ENCODE data around the gene ITPR2. TPM values are rescaled to one million over a fixed set of nuclear protein-coding genes. Genes with fewer than 3 reads are reported as not detected.
"Not testable (repeated sequence)": the region's sequence is repeated elsewhere in the genome, so short reads cannot be mapped to it uniquely, and the experiment has no call there.

The ITPR2 gene
- total RNA-seq, 1 experiment from 2014 or later: 17.5 TPM

DNA sequence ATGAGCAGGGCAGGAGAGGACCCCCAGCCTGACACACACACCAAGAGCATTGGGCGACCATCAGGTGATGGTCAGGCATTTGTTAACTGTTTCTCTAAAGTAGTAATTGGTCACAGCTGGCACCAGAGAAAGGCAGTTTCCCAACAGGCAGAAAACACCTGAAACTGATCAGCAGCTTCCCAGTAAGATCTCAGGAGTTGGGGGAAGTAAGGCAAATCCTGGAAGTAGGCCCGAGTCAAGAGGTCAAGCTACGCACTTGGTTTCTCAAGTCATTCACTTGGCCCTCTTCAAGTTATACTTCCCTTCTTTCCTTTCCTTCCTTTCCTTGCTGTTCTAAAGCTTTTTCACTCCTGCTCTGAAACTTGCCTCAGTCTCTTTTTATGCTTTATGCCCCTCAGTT lies 501.9 kb downstream of the ITPR2 start:
- no peak for DNase-seq (ENCODE audit: low spot score)
- in situ Hi-C loops (cut with HindIII; ENCODE audit: low sequenced_read_pairs): no loop called here

DNA sequence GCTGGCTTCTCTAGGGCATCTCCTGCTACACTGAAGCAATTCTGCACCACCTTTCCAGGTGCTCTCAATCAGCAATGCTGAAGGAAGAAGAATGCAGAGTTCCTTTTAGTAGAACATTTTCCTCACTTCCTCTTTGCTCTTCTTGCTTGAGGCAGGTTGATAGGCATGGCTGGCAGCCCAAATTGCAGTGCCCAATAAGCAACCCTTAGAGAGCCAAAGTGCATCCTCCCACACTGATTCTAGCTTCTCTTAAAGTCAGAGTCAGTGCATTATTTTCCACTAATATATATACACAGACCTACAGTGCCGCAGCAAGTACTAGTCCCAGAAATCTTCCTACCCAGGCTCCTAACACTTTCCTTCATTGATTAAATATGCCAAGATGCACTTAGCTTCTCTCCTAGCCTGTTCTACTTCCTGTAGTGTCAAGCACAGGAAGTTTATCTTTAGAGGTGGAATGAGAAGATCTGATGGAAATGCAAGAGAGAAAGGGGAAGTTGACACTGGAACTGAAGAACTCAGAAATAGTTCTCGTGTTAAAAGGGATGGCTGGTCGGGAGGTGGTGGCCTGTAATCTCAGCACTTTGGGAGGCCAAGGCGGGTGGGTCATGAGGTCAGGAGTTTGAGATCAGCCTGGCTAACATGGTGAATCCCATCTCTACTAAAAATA lies 504.9 kb downstream of the ITPR2 start:
- no peak for DNase-seq (ENCODE audit: low spot score)
- in situ Hi-C loops (cut with HindIII; ENCODE audit: low sequenced_read_pairs): no loop called here

DNA sequence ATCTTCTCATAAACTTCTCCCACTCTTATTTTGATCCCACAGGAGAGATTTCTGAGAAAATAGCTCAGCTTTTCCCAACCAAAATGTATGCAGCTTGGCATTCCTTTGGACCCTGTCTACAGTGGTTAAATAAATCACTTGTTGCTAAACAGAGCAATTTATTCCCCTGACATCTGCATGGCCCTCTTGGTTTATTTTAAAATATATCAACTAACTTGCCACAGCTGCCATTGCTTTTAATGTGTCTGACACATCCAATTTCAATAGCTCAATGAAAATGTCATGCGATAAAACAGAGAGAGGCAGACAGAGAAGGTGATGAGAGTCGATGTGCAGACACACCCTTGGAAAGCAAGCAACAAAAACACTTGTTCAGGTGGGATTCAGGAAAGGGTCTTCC lies 509.3 kb downstream of the ITPR2 start:
- in situ Hi-C loops (cut with HindIII; ENCODE audit: low sequenced_read_pairs): no loop called here

DNA sequence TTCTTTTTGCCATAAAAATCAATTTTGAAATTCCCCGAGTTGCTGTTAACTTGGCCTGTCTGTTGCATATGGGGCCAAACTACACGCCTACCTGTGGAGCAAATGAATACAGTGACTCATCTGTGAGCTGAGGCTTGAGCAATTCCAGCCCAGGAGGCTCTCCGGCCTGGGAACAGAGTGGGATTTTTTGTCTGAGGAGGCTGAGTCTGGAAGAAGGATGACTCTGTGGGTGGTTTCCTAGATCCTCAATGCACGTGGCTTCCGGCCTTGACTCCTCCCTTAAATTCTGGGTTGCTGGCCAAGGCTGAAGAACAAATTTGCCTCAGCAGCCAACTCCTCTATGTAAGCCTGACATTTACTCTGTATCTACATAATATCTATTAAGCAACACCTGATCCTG lies 513.5 kb downstream of the ITPR2 start:
- in situ Hi-C loops (cut with HindIII; ENCODE audit: low sequenced_read_pairs): no loop called here

More for the DNA sequence above, 509.3 kb downstream of the ITPR2 start:
- no peak for DNase-seq (ENCODE audit: low spot score)

DNA sequence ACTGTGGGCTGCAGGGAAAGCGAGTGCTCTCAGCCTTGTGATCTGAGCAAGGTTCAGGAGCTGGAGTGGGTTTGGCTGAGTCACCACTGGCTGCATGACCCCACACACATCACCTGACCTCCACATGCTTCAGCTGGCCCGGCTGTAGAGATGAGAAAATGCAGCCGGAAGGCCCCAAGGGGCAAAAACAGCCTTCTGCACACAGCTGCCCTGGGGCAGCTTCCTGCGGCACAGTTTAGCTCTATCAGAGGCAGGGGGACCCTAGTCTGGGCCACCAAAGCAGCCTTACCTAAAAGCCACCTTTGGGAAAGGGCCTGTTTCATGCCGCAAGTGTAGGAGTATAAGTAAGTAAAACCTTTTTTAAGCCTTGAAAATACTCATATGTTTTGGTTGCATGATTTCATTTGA lies 514.3 kb downstream of the ITPR2 start:
- in situ Hi-C loops (cut with HindIII; ENCODE audit: low sequenced_read_pairs): no loop called here
- no peak for DNase-seq (ENCODE audit: low spot score)

More for the DNA sequence above, 513.5 kb downstream of the ITPR2 start:
- no peak for DNase-seq (ENCODE audit: low spot score)

DNA sequence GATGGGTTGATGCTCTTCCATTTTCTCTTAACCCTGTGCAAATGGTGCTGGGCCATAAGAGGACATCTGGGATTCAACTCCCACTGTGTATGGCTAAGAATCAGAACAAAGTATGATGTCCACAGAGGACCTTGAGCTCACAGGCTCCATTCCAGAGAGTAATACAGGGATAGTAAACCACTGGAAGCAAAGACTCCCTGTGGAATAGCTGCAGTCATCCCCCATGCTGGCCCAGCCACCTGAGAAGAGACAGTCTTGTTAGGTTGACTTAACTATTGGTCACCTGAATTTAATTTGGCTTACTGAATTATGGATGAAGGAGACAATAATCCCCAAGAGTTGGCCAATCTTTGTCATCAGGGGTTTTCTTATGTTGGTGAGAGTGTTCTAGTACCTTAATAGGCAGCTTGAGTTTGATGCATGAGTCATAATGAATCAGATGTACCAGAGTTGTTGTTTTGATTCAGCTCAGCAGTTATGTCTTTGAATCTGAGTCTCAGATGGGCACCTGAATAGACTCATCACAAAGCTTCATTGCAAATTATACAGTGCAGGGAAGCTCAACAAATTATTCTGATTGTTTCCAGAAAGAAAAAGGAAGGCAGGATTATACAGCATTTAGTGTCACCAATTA lies 514.9 kb downstream of the ITPR2 start:
- in situ Hi-C loops (cut with HindIII; ENCODE audit: low sequenced_read_pairs): no loop called here
- DNase-seq (ENCODE audit: low spot score): no peak

DNA sequence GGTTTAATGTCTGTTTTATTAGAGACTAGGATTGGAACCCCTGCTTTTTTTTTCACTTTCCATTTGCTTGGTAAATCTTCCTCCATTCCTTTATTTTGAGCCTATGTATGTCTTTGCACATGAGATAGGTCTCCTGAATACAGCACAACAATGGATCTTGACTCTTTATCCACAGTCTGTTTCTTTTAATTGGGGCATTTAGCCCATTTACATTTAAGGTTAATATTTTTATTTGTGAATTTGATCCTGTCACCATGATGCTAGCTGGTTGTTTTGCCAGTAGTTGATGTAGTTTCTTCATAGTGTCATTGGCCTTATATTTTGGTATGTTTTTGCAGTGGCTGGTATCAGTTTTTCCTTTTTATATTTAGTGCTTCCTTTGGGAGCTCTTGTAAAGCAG lies 518.9 kb downstream of the ITPR2 start:
- in situ Hi-C loops (cut with HindIII; ENCODE audit: low sequenced_read_pairs); DNase-seq (ENCODE audit: low spot score): not testable (repeated sequence)

DNA sequence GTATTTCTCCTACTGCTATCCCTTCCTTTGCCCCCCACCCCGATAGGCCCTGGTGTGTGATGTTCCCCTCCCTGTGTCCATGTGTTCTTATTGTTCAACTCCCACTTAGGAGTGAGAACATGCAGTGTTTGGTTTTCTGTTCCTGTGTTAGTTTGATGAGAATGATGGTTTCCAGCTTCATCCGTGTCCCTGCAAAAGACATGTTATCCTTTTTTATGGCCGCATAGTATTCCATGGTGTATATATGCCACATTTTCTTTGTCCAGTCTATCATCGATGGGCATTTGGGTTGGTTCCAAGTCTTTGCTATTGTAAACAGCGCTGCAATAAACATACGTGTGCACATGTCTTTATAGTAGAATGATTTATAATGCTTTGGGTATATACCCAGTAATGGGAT lies 522.5 kb downstream of the ITPR2 start:
- in situ Hi-C loops (cut with HindIII; ENCODE audit: low sequenced_read_pairs): not testable (repeated sequence)

DNA sequence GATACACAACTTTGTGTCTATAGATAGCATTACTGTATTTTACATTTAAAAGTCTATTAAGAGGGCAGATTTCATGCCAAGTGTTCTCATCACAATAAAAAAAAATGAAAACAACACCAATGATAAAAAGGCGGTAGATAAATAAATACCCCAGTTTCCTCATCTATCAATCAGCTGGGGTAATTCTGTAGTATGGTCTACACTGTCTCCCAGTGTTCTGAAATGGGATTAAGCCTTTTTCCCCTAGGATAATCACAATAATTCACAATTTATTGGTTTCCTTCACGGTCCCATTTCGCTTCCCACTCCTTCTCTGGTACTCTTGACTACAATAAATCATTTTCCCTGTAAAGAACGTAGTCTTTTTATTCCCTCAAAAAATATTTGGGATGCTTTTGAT lies 523.4 kb downstream of the ITPR2 start:
- in situ Hi-C loops (cut with HindIII; ENCODE audit: low sequenced_read_pairs): no loop called here
- no peak for DNase-seq (ENCODE audit: low spot score)

More for the DNA sequence above, 522.5 kb downstream of the ITPR2 start:
- DNase-seq (ENCODE audit: low spot score): not testable (repeated sequence)

DNA sequence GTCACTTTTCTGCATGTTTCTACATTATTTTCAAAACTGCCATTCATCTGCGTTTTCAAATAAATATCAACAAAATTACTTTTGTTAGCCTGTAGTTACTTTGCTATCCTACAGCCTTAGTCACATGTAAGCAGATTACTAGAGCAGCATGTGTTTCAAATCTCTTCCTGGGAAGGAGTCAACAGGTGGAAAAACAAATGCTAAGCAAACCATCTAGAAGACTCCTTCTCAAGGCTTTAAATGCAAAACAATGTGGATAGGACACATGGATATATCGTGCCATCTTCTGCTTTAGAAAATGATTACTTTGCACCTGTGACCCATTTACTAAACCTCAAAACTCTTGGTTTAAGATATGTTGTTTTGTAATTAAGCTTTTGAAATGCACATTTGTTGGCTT lies 528.7 kb downstream of the ITPR2 start:
- DNase-seq (ENCODE audit: low spot score): no peak
- in situ Hi-C loops (cut with HindIII; ENCODE audit: low sequenced_read_pairs): no loop called here

DNA sequence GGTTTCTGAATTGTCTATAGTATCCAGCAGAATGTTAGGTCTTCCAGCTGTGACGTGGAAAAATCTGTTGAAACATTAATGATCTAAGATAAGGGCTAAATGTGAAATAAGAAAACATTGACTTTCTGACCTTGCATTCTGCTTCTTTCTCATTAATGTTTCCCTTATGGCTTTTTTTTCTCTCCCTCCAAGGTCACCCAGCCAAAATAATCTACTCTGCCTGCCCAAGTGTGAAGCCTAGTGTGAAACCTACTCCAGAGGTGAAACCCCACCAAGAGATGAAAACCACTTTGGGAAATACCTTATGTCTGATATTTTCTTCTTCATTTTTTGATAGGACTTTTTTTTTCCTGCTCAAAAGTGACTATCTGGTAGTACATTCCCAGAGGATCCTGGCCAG lies 529.6 kb downstream of the ITPR2 start:
- DNase-seq (ENCODE audit: low spot score): no peak
- in situ Hi-C loops (cut with HindIII; ENCODE audit: low sequenced_read_pairs): no loop called here

DNA sequence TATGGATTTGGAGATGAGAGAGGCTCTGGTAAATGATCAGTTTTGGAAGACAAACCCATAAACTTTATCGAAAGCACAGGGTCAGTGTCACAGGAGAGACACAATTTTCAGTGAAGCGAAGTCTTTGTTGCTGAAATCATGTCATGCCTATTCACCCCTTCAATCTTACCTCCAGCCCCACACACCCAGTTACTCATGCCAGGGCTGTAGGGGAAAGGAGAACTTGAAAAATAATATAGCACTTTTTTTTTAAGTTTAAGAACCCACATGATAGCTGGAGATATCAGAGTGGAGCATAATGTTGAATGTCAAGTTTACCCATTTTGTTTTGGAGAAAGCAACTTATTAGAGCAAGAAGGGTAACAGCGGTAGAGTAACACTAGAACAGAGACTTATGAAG lies 530.2 kb downstream of the ITPR2 start:
- in situ Hi-C loops (cut with HindIII; ENCODE audit: low sequenced_read_pairs): no loop called here
- no peak for DNase-seq (ENCODE audit: low spot score)

DNA sequence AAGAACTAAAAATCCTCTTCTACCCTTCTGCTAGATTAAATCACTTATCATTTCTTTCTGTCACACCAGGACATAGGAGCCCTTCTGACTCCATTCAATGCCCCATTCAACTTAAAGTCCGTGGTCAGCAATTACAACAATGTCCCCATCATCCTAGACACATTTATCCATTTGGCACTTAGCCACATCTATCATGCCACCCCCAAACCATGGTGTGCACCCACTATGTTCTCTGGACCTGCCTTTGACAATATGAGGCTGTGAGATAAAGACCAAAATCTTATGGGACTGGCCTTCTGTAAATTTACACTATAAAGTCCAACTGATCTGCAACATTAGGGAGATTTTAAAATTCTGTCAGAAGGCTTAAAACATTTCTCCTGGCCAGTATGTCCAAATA lies 533.2 kb downstream of the ITPR2 start:
- in situ Hi-C loops (cut with HindIII; ENCODE audit: low sequenced_read_pairs): no loop called here
- no peak for DNase-seq (ENCODE audit: low spot score)

DNA sequence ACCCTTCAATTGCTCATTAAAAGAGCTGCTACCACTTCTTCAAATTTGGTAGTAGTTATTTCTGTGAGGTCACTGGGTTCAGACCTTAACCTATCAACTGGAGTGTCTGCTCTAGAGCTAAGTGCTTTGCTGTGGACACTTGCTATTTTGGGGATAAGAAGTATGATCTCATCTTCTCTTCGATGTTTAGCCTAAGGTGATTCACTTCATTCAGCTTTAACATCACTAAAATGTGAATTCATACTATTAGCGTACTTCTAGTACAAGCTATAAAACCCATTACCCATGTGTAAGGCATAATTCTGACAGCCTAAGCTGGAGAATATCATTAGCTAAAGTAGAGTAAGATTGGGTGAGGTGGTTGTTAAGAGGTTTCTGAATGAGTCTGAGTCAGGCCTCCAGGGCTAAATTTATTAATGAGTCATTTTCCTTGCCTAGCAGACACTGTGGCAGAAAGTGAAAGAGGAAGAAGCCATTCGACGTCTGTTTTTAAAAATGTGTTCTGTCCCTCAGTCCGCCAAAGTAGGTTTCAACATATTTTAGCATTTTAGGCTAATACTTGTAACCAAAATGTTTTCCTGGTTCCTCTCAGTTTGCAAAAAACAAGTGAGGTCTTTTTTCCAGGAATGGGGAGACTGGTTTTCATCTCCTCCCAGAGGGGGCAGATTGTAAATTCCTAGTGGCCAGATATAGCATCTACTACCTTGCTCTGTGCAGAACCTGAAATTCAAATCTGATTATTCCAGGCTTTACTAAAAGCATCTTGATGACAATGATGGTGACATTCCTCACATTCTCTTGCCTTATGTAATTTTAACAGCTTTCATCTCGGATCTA lies 534.0 kb downstream of the ITPR2 start:
- in situ Hi-C loops (cut with HindIII; ENCODE audit: low sequenced_read_pairs): no loop called here
- DNase-seq (ENCODE audit: low spot score): no peak

DNA sequence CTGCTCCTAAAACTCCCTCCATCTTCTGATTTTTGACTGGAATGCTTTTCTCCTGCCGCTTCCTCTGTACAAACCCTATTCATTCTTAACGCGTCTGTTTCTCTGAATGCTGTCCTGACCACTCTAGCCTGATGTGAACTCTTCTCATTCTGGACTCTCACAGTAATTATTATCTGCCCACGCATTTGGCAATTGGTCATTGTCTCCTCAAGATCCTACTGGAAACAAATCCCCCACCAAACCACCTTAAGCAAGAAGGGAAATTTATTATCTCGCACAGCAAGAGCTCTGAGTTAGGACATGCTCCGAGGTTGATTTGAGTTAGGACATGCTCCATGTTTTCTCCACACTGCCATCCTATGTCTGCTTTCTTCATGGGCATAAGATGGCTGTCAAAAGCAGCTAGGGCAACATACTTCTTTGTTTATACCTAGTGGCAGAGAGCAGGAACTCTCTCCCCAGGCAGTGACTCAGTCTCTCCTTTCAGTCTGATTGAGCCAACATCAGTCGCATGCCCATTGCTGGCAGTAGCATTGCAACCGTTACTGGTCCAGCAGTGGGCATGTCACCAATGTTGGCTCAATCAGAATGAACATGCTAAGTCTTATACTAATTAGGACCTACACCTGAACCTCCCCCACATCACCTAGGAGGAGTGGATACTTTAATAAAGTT lies 535.5 kb downstream of the ITPR2 start:
- in situ Hi-C loops (cut with HindIII; ENCODE audit: low sequenced_read_pairs): no loop called here
- no peak for DNase-seq (ENCODE audit: low spot score)

DNA sequence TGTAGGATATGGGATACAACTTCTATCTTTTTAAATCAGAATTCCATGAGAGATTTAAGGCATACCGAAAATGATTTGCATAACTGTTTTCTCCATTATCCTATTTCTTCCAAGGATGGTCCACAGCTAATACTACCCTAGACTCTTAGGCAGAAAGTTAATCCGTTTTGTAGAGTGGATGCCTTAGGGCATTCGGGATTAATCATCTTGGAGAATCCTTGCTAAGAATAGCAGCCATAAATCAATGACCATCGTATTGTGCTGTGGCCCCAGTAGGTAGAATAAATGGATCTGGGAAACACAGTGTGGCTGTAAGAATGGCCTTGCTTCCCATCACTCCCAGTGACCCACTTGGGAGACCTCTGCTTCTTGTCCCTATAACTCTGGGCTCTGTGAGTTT lies 538.0 kb downstream of the ITPR2 start:
- no peak for DNase-seq (ENCODE audit: low spot score)
- in situ Hi-C loops (cut with HindIII; ENCODE audit: low sequenced_read_pairs): no loop called here

DNA sequence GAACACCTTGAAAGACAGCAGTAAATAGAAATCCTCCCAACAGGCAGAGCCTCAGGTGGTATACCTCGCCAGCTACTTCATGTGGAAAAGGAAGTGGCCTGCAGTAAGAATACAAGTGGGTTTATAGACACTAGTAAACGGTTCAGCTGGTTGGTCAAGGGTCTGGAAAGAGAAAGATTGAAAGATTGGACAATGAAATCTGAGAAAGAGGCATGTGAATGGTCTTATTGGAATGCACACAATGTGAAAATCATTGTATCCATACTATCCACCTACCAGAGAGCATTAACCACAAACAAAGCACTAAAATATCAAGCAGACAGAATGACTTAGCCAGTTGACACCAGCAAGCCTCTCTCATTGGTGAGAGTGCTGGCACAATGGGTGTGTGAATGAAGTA lies 539.4 kb downstream of the ITPR2 start:
- DNase-seq (ENCODE audit: low spot score): no peak
- in situ Hi-C loops (cut with HindIII; ENCODE audit: low sequenced_read_pairs): no loop called here

DNA sequence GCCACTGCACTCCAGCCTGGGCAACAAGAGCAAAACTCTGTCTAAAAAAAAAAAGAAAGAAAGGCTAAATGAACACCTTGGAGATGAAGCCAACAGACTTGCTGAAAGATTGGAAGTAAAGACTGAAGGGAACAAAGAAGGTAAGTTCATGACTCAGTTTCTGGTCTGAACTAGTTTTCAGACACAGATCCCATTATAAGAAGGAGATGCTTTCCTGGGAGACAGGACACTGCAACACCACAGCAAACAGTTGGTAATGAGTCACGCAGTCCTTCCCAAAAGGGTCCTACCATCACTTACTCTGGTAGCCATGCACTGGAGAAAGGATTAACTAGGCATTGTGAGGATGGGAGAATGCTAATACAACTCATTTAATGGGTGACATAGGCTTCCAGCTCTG lies 540.4 kb downstream of the ITPR2 start:
- in situ Hi-C loops (cut with HindIII; ENCODE audit: low sequenced_read_pairs): no loop called here
- DNase-seq (ENCODE audit: low spot score): no peak

DNA sequence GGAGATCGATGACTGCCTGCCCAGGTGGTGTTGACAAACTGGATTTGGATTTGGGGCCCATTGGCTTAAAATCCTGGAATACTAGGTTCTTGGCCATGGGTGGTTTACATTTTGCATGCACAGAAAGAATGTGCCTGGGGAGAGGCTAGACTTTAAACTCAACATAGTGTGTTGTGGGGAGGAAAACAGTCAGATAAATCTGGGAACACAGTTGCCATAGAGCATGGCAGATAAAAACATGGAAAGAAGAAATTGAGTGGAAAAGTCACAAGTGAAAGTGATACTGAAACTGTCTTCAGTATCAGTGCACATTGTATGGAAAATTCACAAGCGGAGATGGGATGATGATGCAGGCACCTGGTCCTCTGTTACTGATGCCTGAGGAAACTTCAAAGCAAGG lies 542.4 kb downstream of the ITPR2 start:
- in situ Hi-C loops (cut with HindIII; ENCODE audit: low sequenced_read_pairs): no loop called here
- DNase-seq (ENCODE audit: low spot score): no peak
